GM08714 (cell line): ENCODE results near the gene FAM151A.

Source experiments
- H3K4me3 ChIP-seq: fragments of 200-500 bp; sonication (Bioruptor generic); 2 replicates; pipeline ENCODE4 v1.5.1; 2014; ENCODE audit warnings: mild to moderate bottlenecking, low read length, inconsistent platforms
- ZNF274 ChIP-seq: IDR thresholded peaks from 2 replicates; pipeline ENCODE4 v1.6.1; 2012; ENCODE audit warnings: mild to moderate bottlenecking, low read depth, low read length

The FAM151A gene

GRCh38 chr1:54569339-54569738 is 54.0 kb downstream of the FAM151A start:
- TF ChIP-seq ZNF274: no peak
- H3K4me3 ChIP-seq: no peak overlapping the region

GRCh38 chr1:54567961-54568360 is 55.4 kb downstream of the FAM151A start:
- TF ChIP-seq ZNF274: no peak
- no peak overlapping the region for H3K4me3 ChIP-seq

- no peak overlapping the region for H3K4me3 ChIP-seq
- TF ChIP-seq ZNF274: no peak
Measured at GRCh38 chr1:54566438-54567141, 56.7 kb downstream of the FAM151A start.

- TF ChIP-seq ZNF274: no peak
- no peak overlapping the region for H3K4me3 ChIP-seq
Measured at GRCh38 chr1:54565113-54565501, 58.2 kb downstream of the FAM151A start.

GRCh38 chr1:54564312-54565112 is 58.8 kb downstream of the FAM151A start:
- no peak overlapping the region for H3K4me3 ChIP-seq

GRCh38 chr1:54559771-54560231 is 63.5 kb downstream of the FAM151A start:
- no peak overlapping the region for H3K4me3 ChIP-seq

More at GRCh38 chr1:54564312-54565112, 58.8 kb downstream of the FAM151A start:
- TF ChIP-seq ZNF274: no peak

More at GRCh38 chr1:54559771-54560231, 63.5 kb downstream of the FAM151A start:
- TF ChIP-seq ZNF274: no peak
